ENCODE data around the gene PCCA.
"Not testable (repeated sequence)": the region's sequence is repeated elsewhere in the genome, so short reads cannot be mapped to it uniquely, and the experiment has no call there.

Gene PCCA

GRCh38 chr13:100254002-100254401, 165.1 kb downstream of the PCCA start:
- FAIRE-seq = no peak

GRCh38 chr13:100262404-100262803, 173.5 kb downstream of the PCCA start:
- FAIRE-seq = no peak

GRCh38 chr13:100266026-100266425, 177.1 kb downstream of the PCCA start:
- no peak for FAIRE-seq

- FAIRE-seq = no peak
These were observed 180.9 kb downstream of the PCCA start for GRCh38 chr13:100269837-100270236.

- no peak for FAIRE-seq
These were observed 184.2 kb downstream of the PCCA start for GRCh38 chr13:100273138-100273537.

- FAIRE-seq = no peak
These were observed 184.7 kb downstream of the PCCA start for GRCh38 chr13:100273552-100273951.

- FAIRE-seq = no peak
These were observed 186.1 kb downstream of the PCCA start for GRCh38 chr13:100274942-100275506.

- no peak for FAIRE-seq
These were observed 186.9 kb downstream of the PCCA start for GRCh38 chr13:100275746-100276145.

- no peak for FAIRE-seq
These were observed 191.8 kb downstream of the PCCA start for GRCh38 chr13:100280681-100281080.

GRCh38 chr13:100282306-100282705, 193.4 kb downstream of the PCCA start:
- FAIRE-seq = not testable (repeated sequence)

- FAIRE-seq = peak; percentile 51
These were observed 201.4 kb downstream of the PCCA start for GRCh38 chr13:100290165-100290801.

- no peak for FAIRE-seq
These were observed 202.7 kb downstream of the PCCA start for GRCh38 chr13:100291624-100292023.

GRCh38 chr13:100297413-100297812, 208.5 kb downstream of the PCCA start:
- peak; percentile 51 for FAIRE-seq

- FAIRE-seq = no peak
These were observed 209.3 kb downstream of the PCCA start for GRCh38 chr13:100298116-100298681.

GRCh38 chr13:100298691-100299090, 209.8 kb downstream of the PCCA start:
- no peak for FAIRE-seq

- no peak for FAIRE-seq
These were observed 211.3 kb downstream of the PCCA start for GRCh38 chr13:100300243-100300642.

GRCh38 chr13:100300708-100301107, 211.8 kb downstream of the PCCA start:
- FAIRE-seq = peak; percentile 61

GRCh38 chr13:100301418-100301817, 212.5 kb downstream of the PCCA start:
- peak; percentile 93 for FAIRE-seq

- peak; percentile 68 for FAIRE-seq
These were observed 213.5 kb downstream of the PCCA start for GRCh38 chr13:100302391-100302790.

GRCh38 chr13:100304229-100304628, 215.3 kb downstream of the PCCA start:
- no peak for FAIRE-seq

- FAIRE-seq = no peak
These were observed 216.5 kb downstream of the PCCA start for GRCh38 chr13:100305398-100305797.

- no peak for FAIRE-seq
These were observed 217.1 kb downstream of the PCCA start for GRCh38 chr13:100306030-100306429.

- FAIRE-seq = no peak
These were observed 217.6 kb downstream of the PCCA start for GRCh38 chr13:100306434-100306999.
